Activated T-helper 2 cell treated with anti-CD3 and anti-CD28 coated beads, Interferon-gamma antibody, Interleukin-2, Interleukin-4, amounts not matched to agents 10 μg/mL and 5 μg/mL and 100 μg/mL, durations not matched to agents 14 hours and 24 hours and 36 hours (primary cell): Measurements from ENCODE around the gene PHACTR1. TPM values are rescaled to one million over a fixed set of nuclear protein-coding genes. Genes with fewer than 3 reads are reported as not detected.
"Not testable (repeated sequence)": the region's sequence is repeated elsewhere in the genome, so short reads cannot be mapped to it uniquely, and the experiment has no call there.

ENCODE experiments used
- DNase-seq: peaks from one replicate; pipeline ENCODE4 v3.0.0; 2021; ENCODE audit warnings: low spot score
- H3K27ac Mint-ChIP-seq: one replicate; pipeline ENCODE4 v1.8.0; 2021; ENCODE audit warnings: mixed read lengths
- H3K27me3 Mint-ChIP-seq: one replicate; pipeline ENCODE4 v1.8.0; 2021; ENCODE audit warnings: low read depth, mixed read lengths
- H3K36me3 Mint-ChIP-seq: one replicate; pipeline ENCODE4 v1.8.0; 2021; ENCODE audit warnings: low read depth, mixed read lengths
- H3K4me1 Mint-ChIP-seq: one replicate; pipeline ENCODE4 v1.8.0; 2021; ENCODE audit warnings: low read depth, mixed read lengths
- H3K4me3 Mint-ChIP-seq: one replicate; pipeline ENCODE4 v1.8.0; 2021; ENCODE audit warnings: low read depth, mild to moderate bottlenecking, moderate library complexity, mixed read lengths
- H3K9me3 Mint-ChIP-seq: one replicate; pipeline ENCODE4 v1.8.0; 2021; ENCODE audit warnings: mixed read lengths
- intact Hi-C: fragments of 100-400 bp; cut with micrococcal nuclease; formaldehyde crosslinking; loops from one replicate; pipeline ENCODE4 v1.15.1; 2023
- total RNA-seq: library from RNA; stranded (reverse); gene quantifications from 2 replicates; pipeline ENCODE4 v1.2.3, GENCODE V29; 2022

PHACTR1 gene
- total RNA-seq, 1 donor from 2014 or later = 0.11 TPM

- Mint-ChIP-seq H3K4me3 (no peak overlapping the region), H3K27ac (no peak overlapping the region)
- intact Hi-C loops = no loop called here
These were observed 442.7 kb downstream of the PHACTR1 start for GRCh38 chr6:13159300-13159699.

DNA sequence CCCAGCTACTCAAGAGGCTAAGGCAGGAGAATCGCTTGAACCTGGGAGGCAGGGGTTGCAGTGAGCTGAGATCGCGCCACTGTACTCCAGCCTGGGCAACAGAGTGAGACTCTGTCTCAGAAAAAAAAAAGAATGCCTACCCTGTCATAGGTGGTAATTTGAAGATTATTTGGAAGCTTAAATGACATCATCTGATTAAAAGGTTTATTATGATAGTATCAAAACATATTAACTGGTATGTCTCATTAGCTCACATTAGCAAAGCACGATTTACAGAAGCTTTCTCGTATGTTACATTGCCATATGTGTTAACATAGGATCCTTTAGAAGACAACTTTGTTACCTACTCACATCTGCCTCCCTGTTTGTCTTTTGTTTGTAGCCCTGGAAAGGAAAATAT lies 443.3 kb downstream of the PHACTR1 start:
- H3K27me3 Mint-ChIP-seq, H3K27ac Mint-ChIP-seq, H3K4me1 Mint-ChIP-seq, H3K36me3 Mint-ChIP-seq, DNase-seq, intact Hi-C loops, H3K4me3 Mint-ChIP-seq, H3K9me3 Mint-ChIP-seq: not testable (repeated sequence)

More at GRCh38 chr6:13159300-13159699, 442.7 kb downstream of the PHACTR1 start:
- H3K27me3 Mint-ChIP-seq = peaks cover 11% of the 10 kb centered on the region
- H3K9me3 Mint-ChIP-seq = no peaks in the 10 kb centered on the region
- H3K4me1 Mint-ChIP-seq = peaks cover 2% of the 10 kb centered on the region
- DNase-seq = no peak
- no peaks in the 10 kb centered on the region for H3K36me3 Mint-ChIP-seq

DNA sequence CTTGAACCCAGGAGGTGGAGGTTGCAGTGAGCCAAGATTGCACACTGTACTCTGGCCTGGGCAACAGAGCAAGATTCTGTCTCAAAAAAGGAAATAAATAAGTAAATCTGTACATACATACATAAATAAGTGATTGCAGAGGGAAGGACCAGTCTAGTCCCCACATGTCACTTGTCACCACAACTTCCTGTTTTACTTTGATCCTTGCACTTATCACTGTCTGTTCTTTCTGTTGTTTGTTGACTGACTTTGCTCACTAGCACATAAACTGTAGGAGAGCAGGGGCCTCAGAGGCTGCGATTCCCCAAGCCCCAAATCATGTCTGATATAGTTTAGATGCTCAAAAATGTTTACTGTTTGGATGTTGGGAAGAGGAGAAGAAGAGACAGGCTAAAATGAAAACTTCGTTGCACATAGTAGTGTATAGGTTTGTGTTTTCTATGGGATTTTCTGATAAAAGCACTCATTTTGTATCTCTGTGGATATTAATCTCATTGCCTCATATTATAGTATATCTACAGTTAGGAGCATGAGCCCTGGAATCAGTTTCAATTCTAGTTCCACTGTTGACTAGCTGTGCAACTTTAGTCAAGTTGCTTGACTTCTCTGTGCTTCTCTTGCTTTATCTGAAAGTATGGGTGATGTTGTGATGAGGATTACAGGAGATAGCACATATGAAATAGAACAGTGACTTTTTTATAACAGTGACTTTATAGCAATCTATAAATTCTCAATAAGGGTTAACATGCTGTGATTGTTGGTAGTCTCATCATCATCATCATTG lies 446.8 kb downstream of the PHACTR1 start:
- Mint-ChIP-seq H3K4me3 (no peak overlapping the region), H3K36me3 (no peaks in the 10 kb centered on the region), H3K27me3 (peaks cover 4% of the 10 kb centered on the region), H3K9me3 (no peaks in the 10 kb centered on the region), H3K4me1 (peaks cover 2% of the 10 kb centered on the region), H3K27ac (no peak overlapping the region)
- no peak for DNase-seq
- intact Hi-C loops = no loop called here

- no peaks in the 10 kb centered on the region for H3K36me3 Mint-ChIP-seq
- peaks cover 13% of the 10 kb centered on the region for H3K27me3 Mint-ChIP-seq
- intact Hi-C loops = no loop called here
- H3K4me3 Mint-ChIP-seq = no peak overlapping the region
- no peaks in the 10 kb centered on the region for H3K9me3 Mint-ChIP-seq
- no peak overlapping the region for H3K27ac Mint-ChIP-seq
- no peak for DNase-seq
- H3K4me1 Mint-ChIP-seq = peaks cover 2% of the 10 kb centered on the region
These were observed 447.7 kb downstream of the PHACTR1 start for GRCh38 chr6:13164291-13164690.

DNA sequence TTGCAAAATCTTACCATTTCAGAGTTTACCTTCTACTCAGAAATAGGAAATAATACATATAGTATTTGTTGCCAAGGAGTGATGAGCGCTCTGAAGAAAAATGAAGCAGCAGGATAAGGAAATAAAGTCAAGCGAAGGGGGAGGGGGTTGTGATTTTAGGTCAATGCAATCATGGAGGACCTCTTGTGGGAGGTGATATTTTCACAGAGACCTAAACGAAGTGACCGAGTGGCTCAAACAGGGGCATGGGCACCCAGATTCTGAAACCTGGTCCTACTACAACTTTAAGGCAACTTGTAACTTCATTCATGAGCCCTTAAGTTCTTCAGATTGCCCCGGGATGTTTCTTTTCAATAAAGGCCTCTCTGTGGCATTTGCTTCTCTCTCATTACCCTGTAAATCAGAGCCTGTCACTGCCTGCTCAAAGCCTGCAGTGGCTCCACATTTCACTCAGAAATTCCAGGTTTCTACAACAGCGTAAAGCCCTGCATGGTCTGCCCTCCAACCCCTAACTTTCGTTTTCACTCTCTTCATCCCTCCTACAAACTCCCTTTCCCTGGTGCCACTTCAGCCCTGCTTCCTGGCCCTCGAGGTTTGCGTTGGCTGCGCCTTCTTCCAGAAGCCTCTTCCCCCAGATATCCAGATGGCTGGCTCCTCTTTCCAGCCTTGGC lies 449.1 kb downstream of the PHACTR1 start:
- Mint-ChIP-seq H3K4me3 (no peak overlapping the region), H3K27ac (no peak overlapping the region), H3K4me1 (peaks cover 2% of the 10 kb centered on the region), H3K9me3 (no peaks in the 10 kb centered on the region), H3K27me3 (peaks cover 15% of the 10 kb centered on the region), H3K36me3 (no peaks in the 10 kb centered on the region)
- intact Hi-C loops = no loop called here
- DNase-seq = no peak

DNA sequence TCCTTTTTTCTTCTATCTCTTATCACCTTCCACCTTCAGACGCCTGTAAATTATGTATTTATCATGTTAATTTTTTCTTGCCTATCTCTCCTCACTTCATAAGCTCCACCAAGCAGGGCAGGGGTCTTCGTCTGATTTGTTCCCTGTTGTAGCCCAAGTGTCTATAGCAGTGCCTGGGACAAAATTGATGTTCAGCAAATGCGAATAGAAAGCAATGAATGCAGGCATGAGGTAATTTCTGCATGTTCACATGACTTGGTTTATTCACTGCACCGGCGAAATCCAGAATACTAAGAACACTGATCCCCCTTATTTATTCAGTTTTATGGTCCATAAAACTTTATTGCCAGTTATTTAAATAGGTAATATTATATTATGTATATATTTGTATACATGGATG lies 449.7 kb downstream of the PHACTR1 start:
- peaks cover 2% of the 10 kb centered on the region for H3K4me1 Mint-ChIP-seq
- H3K36me3 Mint-ChIP-seq = no peaks in the 10 kb centered on the region
- no peak overlapping the region for H3K4me3 Mint-ChIP-seq
- peaks cover 14% of the 10 kb centered on the region for H3K27me3 Mint-ChIP-seq
- no peaks in the 10 kb centered on the region for H3K9me3 Mint-ChIP-seq
- no peak for DNase-seq
- intact Hi-C loops = no loop called here
- H3K27ac Mint-ChIP-seq = no peak overlapping the region

- Mint-ChIP-seq H3K4me3 (no peak overlapping the region), H3K27me3 (peaks cover 13% of the 10 kb centered on the region), H3K36me3 (no peaks in the 10 kb centered on the region), H3K9me3 (no peaks in the 10 kb centered on the region), H3K4me1 (peaks cover 2% of the 10 kb centered on the region), H3K27ac (no peak overlapping the region)
- intact Hi-C loops = no loop called here
- DNase-seq = no peak
These were observed 450.3 kb downstream of the PHACTR1 start for GRCh38 chr6:13166916-13167315.

DNA sequence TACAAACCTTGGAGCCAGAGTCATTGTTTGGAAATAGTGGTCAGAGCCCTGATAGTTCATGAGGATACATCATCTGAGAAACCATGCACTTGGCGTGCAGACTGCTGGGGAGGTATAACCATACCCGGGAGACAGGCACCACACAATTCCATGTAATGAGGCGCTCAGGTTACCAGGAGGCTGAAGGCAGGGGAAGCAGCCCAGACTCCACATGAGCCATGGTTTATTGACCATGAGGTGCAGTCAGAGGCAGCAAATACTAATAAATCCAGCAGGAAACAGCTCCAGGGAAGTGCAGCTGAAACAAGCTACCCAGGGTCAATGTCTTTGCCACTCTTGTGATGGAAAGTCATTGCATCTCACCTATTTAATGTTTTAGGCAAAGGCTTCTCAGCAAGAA lies 455.7 kb downstream of the PHACTR1 start:
- intact Hi-C loops = no loop called here
- H3K27me3 Mint-ChIP-seq = peaks cover 17% of the 10 kb centered on the region
- H3K4me3 Mint-ChIP-seq = no peak overlapping the region
- no peaks in the 10 kb centered on the region for H3K36me3 Mint-ChIP-seq
- no peak for DNase-seq
- H3K4me1 Mint-ChIP-seq = no peaks in the 10 kb centered on the region
- no peak overlapping the region for H3K27ac Mint-ChIP-seq
- H3K9me3 Mint-ChIP-seq = no peaks in the 10 kb centered on the region

- DNase-seq = no peak
- Mint-ChIP-seq H3K27me3 (peaks cover 6% of the 10 kb centered on the region), H3K4me3 (no peak overlapping the region), H3K4me1 (peaks cover 9% of the 10 kb centered on the region), H3K36me3 (no peaks in the 10 kb centered on the region), H3K27ac (no peak overlapping the region), H3K9me3 (no peaks in the 10 kb centered on the region)
- intact Hi-C loops = no loop called here
These were observed 458.5 kb downstream of the PHACTR1 start for GRCh38 chr6:13175087-13175486.

GRCh38 chr6:13175759-13176158 lies 459.2 kb downstream of the PHACTR1 start:
- Mint-ChIP-seq H3K36me3 (no peaks in the 10 kb centered on the region), H3K27me3 (peaks cover 6% of the 10 kb centered on the region), H3K9me3 (no peaks in the 10 kb centered on the region), H3K4me3 (no peak overlapping the region), H3K27ac (no peak overlapping the region), H3K4me1 (peaks cover 9% of the 10 kb centered on the region)
- no peak for DNase-seq
- intact Hi-C loops = no loop called here

DNA sequence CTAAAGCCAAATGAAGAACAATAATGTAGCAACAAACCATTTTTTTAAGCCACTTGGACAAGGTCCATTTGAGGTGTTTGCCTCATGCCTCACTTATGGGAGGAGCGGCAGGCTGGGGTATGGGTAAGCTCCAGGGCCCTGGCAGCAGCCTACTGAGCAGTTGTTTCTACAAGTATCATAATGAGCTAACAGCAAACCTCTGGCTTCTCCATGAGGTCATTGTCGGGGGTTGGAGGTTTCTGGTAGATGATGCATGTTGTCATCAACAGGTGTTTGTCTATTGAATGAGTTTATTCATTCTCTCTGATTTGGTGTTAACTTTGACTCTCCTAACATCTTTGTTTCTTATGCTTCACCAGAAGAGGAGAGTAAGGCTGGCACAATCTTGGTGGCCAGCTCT lies 461.1 kb downstream of the PHACTR1 start:
- H3K36me3 Mint-ChIP-seq = no peaks in the 10 kb centered on the region
- DNase-seq = no peak
- H3K27ac Mint-ChIP-seq = no peak overlapping the region
- intact Hi-C loops = no loop called here
- no peak overlapping the region for H3K4me3 Mint-ChIP-seq
- H3K9me3 Mint-ChIP-seq = no peaks in the 10 kb centered on the region
- peaks cover 9% of the 10 kb centered on the region for H3K4me1 Mint-ChIP-seq
- H3K27me3 Mint-ChIP-seq = peaks cover 6% of the 10 kb centered on the region

DNA sequence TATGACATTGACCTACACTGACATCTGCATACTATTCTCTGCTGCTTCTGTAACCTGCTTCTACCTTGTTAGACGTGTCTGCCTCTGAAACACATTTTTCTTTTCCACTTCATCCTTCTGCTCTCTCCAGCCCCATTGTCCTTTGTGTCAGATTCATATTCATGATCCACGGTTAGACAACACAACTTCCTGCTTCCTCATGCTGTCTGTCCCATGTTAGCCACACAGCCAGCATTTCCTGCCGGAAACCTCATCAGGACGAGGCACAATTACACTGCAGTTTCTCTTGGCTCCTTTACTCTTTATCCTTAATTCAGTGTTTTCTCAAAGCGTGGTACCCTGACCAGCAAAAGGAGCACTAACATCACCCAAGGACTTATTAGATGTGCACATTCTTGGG lies 461.5 kb downstream of the PHACTR1 start:
- H3K9me3 Mint-ChIP-seq = no peaks in the 10 kb centered on the region
- no peak overlapping the region for H3K4me3 Mint-ChIP-seq
- no peak for DNase-seq
- no peaks in the 10 kb centered on the region for H3K36me3 Mint-ChIP-seq
- H3K27me3 Mint-ChIP-seq = peaks cover 6% of the 10 kb centered on the region
- H3K27ac Mint-ChIP-seq = no peak overlapping the region
- intact Hi-C loops = no loop called here
- H3K4me1 Mint-ChIP-seq = peaks cover 9% of the 10 kb centered on the region

GRCh38 chr6:13180538-13180937 lies 464.0 kb downstream of the PHACTR1 start:
- H3K4me1 Mint-ChIP-seq = peaks cover 9% of the 10 kb centered on the region
- DNase-seq = no peak
- H3K9me3 Mint-ChIP-seq = no peaks in the 10 kb centered on the region
- H3K27me3 Mint-ChIP-seq = peaks cover 12% of the 10 kb centered on the region
- intact Hi-C loops = no loop called here
- H3K4me3 Mint-ChIP-seq = no peak overlapping the region
- no peaks in the 10 kb centered on the region for H3K36me3 Mint-ChIP-seq
- H3K27ac Mint-ChIP-seq = no peak overlapping the region
